ENCODE data around the gene EVL.

DNA sequence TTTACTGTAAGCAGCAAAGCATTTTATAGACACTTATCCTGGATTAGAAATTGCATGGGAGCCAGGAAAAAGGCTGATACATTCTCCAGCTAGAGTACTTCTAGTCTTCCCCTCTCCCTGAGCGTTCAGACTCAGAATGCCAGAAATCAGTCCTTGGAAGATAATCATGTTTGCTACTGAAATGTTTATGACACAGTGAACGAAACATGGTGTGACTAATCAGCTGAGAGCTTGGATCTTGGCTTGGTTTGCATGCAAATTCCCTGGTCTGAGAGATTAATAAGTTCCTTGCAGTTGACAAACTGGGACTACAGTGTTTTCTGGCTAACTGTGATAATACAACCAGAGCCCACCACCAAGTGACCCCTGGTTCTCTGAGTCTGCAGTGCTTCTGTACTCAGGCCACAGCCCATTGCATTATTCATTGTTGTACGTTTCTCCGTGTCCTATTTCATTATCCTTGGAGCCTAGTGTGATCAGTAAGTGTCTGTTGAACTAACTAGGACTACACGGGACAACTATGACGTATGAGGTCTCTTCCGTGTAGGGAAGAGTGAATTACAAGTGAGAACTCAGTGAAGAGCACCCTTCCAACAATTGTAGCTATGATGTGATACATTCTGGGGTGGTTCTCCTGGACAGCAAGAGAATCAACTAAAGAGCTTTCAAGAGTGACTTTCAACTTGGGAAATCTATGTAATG is 34.6 kb upstream of the EVL start:
- TF ChIP-seq, protein P1, sequence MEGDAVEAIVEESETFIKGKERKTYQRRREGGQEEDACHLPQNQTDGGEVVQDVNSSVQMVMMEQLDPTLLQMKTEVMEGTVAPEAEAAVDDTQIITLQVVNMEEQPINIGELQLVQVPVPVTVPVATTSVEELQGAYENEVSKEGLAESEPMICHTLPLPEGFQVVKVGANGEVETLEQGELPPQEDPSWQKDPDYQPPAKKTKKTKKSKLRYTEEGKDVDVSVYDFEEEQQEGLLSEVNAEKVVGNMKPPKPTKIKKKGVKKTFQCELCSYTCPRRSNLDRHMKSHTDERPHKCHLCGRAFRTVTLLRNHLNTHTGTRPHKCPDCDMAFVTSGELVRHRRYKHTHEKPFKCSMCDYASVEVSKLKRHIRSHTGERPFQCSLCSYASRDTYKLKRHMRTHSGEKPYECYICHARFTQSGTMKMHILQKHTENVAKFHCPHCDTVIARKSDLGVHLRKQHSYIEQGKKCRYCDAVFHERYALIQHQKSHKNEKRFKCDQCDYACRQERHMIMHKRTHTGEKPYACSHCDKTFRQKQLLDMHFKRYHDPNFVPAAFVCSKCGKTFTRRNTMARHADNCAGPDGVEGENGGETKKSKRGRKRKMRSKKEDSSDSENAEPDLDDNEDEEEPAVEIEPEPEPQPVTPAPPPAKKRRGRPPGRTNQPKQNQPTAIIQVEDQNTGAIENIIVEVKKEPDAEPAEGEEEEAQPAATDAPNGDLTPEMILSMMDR (IDR thresholded peaks at IDR 0.05), result no peak
- no peak for TF ChIP-seq POLR2A (IDR thresholded peaks at IDR 0.05)
